Peyer's patch (tissue), 4 donors: Measurements from ENCODE around the gene OR2A5. TPM values are rescaled to one million over a fixed set of nuclear protein-coding genes. Genes with fewer than 3 reads are reported as not detected.

ENCODE experiments used
- DNase-seq, 3 donors: peaks; one replicate each; pipeline ENCODE4 v3.0.0-alpha.2; 2017 to 2019
- H3K27ac ChIP-seq, 4 donors: fragments of 200-600 bp; sonication (generic); one replicate each; pipeline ENCODE4 v1.5.1; 2016 to 2019
- H3K27me3 ChIP-seq, 2 donors: fragments of 200-600 bp; sonication (generic); one replicate each; pipeline ENCODE4 v1.5.1; 2019
- H3K36me3 ChIP-seq, 3 donors: fragments of 200-600 bp; sonication (generic); one replicate each; pipeline ENCODE4 v1.5.1; 2016 to 2019
- H3K4me1 ChIP-seq, 4 donors: fragments of 200-600 bp; sonication (generic); one replicate each; pipeline ENCODE4 v1.5.1; 2016 to 2019
- H3K4me3 ChIP-seq, 4 donors: fragments of 200-600 bp; sonication (generic); 1 replicate in 3 of 4; 2 replicates in 1 of 4; pipeline ENCODE4 v1.5.1; 2016 to 2019; ENCODE audit warnings: mild to moderate bottlenecking in 1 of 4
- H3K9me3 ChIP-seq, 4 donors: fragments of 200-600 bp; sonication (generic); one replicate each; pipeline ENCODE4 v1.5.1; 2016 to 2019; ENCODE audit warnings: mild to moderate bottlenecking in 1 of 4
- POLR2A ChIP-seq, 2 donors: fragments of 450-650 bp; IDR thresholded peaks; one replicate each; pipeline ENCODE4 v1.5.1; 2017; ENCODE audit warnings: antibody characterized with exemption in 2 of 2, mild to moderate bottlenecking in 2 of 2, moderate library complexity in 2 of 2
- total RNA-seq, 4 donors: library from RNA; depleted of rRNA; stranded (reverse); fragments of >200 nt; gene quantifications; one replicate each; pipeline ENCODE4 v1.1.0, GENCODE V29; 2016
- TF ChIP-seq, protein P1 (sequence below), 6 experiments: fragments of 450-650 bp in 4 of 6; fragments of 200-600 bp in 2 of 6; sonication (generic) in 1 of 6; IDR thresholded peaks; one replicate each; pipeline ENCODE4 v1.5.1; 2017 to 2019; ENCODE audit warnings: antibody characterized with exemption in 6 of 6, mild to moderate bottlenecking in 3 of 6, moderate library complexity in 1 of 6

OR2A5 gene
- total RNA-seq, 4 donors from 2014 or later = not detected

- TF ChIP-seq, protein P1, sequence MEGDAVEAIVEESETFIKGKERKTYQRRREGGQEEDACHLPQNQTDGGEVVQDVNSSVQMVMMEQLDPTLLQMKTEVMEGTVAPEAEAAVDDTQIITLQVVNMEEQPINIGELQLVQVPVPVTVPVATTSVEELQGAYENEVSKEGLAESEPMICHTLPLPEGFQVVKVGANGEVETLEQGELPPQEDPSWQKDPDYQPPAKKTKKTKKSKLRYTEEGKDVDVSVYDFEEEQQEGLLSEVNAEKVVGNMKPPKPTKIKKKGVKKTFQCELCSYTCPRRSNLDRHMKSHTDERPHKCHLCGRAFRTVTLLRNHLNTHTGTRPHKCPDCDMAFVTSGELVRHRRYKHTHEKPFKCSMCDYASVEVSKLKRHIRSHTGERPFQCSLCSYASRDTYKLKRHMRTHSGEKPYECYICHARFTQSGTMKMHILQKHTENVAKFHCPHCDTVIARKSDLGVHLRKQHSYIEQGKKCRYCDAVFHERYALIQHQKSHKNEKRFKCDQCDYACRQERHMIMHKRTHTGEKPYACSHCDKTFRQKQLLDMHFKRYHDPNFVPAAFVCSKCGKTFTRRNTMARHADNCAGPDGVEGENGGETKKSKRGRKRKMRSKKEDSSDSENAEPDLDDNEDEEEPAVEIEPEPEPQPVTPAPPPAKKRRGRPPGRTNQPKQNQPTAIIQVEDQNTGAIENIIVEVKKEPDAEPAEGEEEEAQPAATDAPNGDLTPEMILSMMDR (IDR thresholded peaks at IDR 0.05) = peak in 4 of 6 experiments; percentile 10 to 73 (median 66)
- TF ChIP-seq POLR2A (IDR thresholded peaks at IDR 0.05) = no peak
- H3K4me1 ChIP-seq = no peaks in the 10 kb centered on the region
- H3K27ac ChIP-seq = no peak overlapping the region
- no peak for DNase-seq
- H3K27me3 ChIP-seq = no peaks in the 10 kb centered on the region
- H3K36me3 ChIP-seq = no peaks in the 10 kb centered on the region
- no peaks in the 10 kb centered on the region for H3K9me3 ChIP-seq
- no peak overlapping the region for H3K4me3 ChIP-seq
These were observed 21.7 kb upstream of the OR2A5 start for GRCh38 chr7:144027070-144027469.

- DNase-seq = no peak
- Histone ChIP-seq H3K27ac (no peak overlapping the region), H3K4me1 (no peaks in the 10 kb centered on the region), H3K36me3 (no peaks in the 10 kb centered on the region), H3K9me3 (no peaks in the 10 kb centered on the region), H3K27me3 (no peaks in the 10 kb centered on the region), H3K4me3 (no peak overlapping the region)
- TF ChIP-seq, protein P1 (IDR thresholded peaks at IDR 0.05) = no peak
- TF ChIP-seq POLR2A (IDR thresholded peaks at IDR 0.05) = no peak
These were observed 20.8 kb upstream of the OR2A5 start for GRCh38 chr7:144027974-144028373.

DNA sequence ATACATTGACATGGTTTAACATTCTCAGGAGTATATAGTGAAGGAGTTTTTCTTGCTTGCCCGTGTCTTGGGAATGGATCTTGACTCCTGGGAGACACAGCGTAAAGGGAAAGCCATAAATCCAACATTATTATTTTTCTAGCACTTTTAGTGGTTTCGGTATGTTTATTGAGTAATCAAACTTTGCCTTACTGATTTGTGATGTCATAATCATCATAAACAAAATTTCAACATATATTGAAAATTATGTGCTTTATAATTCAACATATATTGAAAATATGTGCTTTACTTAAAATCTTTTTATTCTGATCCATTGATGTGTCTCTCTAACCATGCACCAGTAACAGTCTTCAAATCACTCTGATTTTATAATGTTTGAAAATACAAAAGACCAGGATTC is 20.2 kb upstream of the OR2A5 start:
- no peak for TF ChIP-seq POLR2A (IDR thresholded peaks at IDR 0.05)
- TF ChIP-seq, protein P1 (IDR thresholded peaks at IDR 0.05) = no peak
- no peak overlapping the region for H3K4me3 ChIP-seq
- no peaks in the 10 kb centered on the region for H3K9me3 ChIP-seq
- H3K27ac ChIP-seq = no peak overlapping the region
- H3K36me3 ChIP-seq = no peaks in the 10 kb centered on the region
- no peak for DNase-seq
- H3K27me3 ChIP-seq = no peaks in the 10 kb centered on the region
- no peaks in the 10 kb centered on the region for H3K4me1 ChIP-seq

- no peak overlapping the region for H3K27ac ChIP-seq
- DNase-seq = no peak
- H3K9me3 ChIP-seq = no peaks in the 10 kb centered on the region
- TF ChIP-seq, protein P1 (IDR thresholded peaks at IDR 0.05) = no peak
- TF ChIP-seq POLR2A (IDR thresholded peaks at IDR 0.05) = no peak
- no peaks in the 10 kb centered on the region for H3K27me3 ChIP-seq
- no peak overlapping the region for H3K4me3 ChIP-seq
- H3K4me1 ChIP-seq = no peaks in the 10 kb centered on the region
- no peaks in the 10 kb centered on the region for H3K36me3 ChIP-seq
These were observed 16.2 kb upstream of the OR2A5 start for GRCh38 chr7:144032516-144032915.

GRCh38 chr7:144032985-144033709 is 15.6 kb upstream of the OR2A5 start:
- no peaks in the 10 kb centered on the region for H3K9me3 ChIP-seq
- H3K4me1 ChIP-seq = no peaks in the 10 kb centered on the region
- no peak overlapping the region for H3K4me3 ChIP-seq
- H3K27ac ChIP-seq = no peak overlapping the region
- H3K27me3 ChIP-seq = no peaks in the 10 kb centered on the region
- no peaks in the 10 kb centered on the region for H3K36me3 ChIP-seq
- no peak for TF ChIP-seq POLR2A (IDR thresholded peaks at IDR 0.05)
- DNase-seq = no peak

- Histone ChIP-seq H3K36me3 (no peaks in the 10 kb centered on the region), H3K27ac (no peak overlapping the region), H3K4me3 (no peak overlapping the region), H3K4me1 (no peaks in the 10 kb centered on the region), H3K9me3 (no peaks in the 10 kb centered on the region), H3K27me3 (no peaks in the 10 kb centered on the region)
- no peak for DNase-seq
- TF ChIP-seq POLR2A (IDR thresholded peaks at IDR 0.05) = no peak
These were observed 13.4 kb upstream of the OR2A5 start for GRCh38 chr7:144035385-144035784.
